RCC 7860 (cell line): ENCODE results near the gene FAM53B.
"Not testable (repeated sequence)": the region's sequence is repeated elsewhere in the genome, so short reads cannot be mapped to it uniquely, and the experiment has no call there.

Experiments
- DNase-seq: peaks from one replicate; pipeline ENCODE4 v3.0.0-alpha.2; 2015; ENCODE audit warnings: low spot score
- FAIRE-seq: peaks from 2 replicates; lab custom pipeline; 2012; peaks lifted over from hg19 to GRCh38; lab: Jason Lieb, UNC

The FAM53B gene

GRCh38 chr10:124618470-124619073 lies 125.6 kb downstream of the FAM53B start:
- DNase-seq (no peak), FAIRE-seq (no peak)

- no peak for DNase-seq
- no peak for FAIRE-seq
These were observed 127.4 kb downstream of the FAM53B start for GRCh38 chr10:124616836-124617130.

- DNase-seq (no peak), FAIRE-seq (no peak)
These were observed 127.9 kb downstream of the FAM53B start for GRCh38 chr10:124616040-124616835.

- no peak for DNase-seq
- no peak for FAIRE-seq
These were observed 128.9 kb downstream of the FAM53B start for GRCh38 chr10:124615259-124615658.

GRCh38 chr10:124614003-124614659 lies 130.0 kb downstream of the FAM53B start:
- no peak for FAIRE-seq
- no peak for DNase-seq

GRCh38 chr10:124612611-124613498 lies 131.3 kb downstream of the FAM53B start:
- DNase-seq (no peak), FAIRE-seq (no peak)

- FAIRE-seq (no peak), DNase-seq (no peak)
These were observed 132.4 kb downstream of the FAM53B start for GRCh38 chr10:124611738-124612137.

GRCh38 chr10:124610851-124611250 lies 133.3 kb downstream of the FAM53B start:
- FAIRE-seq, result not testable (repeated sequence)

GRCh38 chr10:124610186-124610585 lies 134.0 kb downstream of the FAM53B start:
- not testable (repeated sequence) for FAIRE-seq

More at GRCh38 chr10:124610851-124611250, 133.3 kb downstream of the FAM53B start:
- not testable (repeated sequence) for DNase-seq

GRCh38 chr10:124609698-124610097 lies 134.5 kb downstream of the FAM53B start:
- DNase-seq (no peak), FAIRE-seq (no peak)

More at GRCh38 chr10:124610186-124610585, 134.0 kb downstream of the FAM53B start:
- DNase-seq, result not testable (repeated sequence)

GRCh38 chr10:124608093-124608721 lies 136.0 kb downstream of the FAM53B start:
- DNase-seq (no peak), FAIRE-seq (no peak)

- FAIRE-seq, result no peak
- DNase-seq, result no peak
These were observed 136.5 kb downstream of the FAM53B start for GRCh38 chr10:124607693-124608092.

GRCh38 chr10:124606822-124607221 lies 137.4 kb downstream of the FAM53B start:
- DNase-seq (no peak), FAIRE-seq (no peak)

- DNase-seq (no peak), FAIRE-seq (no peak)
These were observed 138.0 kb downstream of the FAM53B start for GRCh38 chr10:124605856-124606812.

GRCh38 chr10:124605481-124605855 lies 138.7 kb downstream of the FAM53B start:
- no peak for FAIRE-seq
- DNase-seq, result no peak

- DNase-seq (no peak), FAIRE-seq (no peak)
These were observed 139.2 kb downstream of the FAM53B start for GRCh38 chr10:124605001-124605370.

GRCh38 chr10:124604214-124605000 lies 139.8 kb downstream of the FAM53B start:
- no peak for DNase-seq
- no peak for FAIRE-seq

- FAIRE-seq (no peak), DNase-seq (no peak)
These were observed 140.6 kb downstream of the FAM53B start for GRCh38 chr10:124603376-124604213.
